HL-60 (cell line): Measurements from ENCODE around the gene TSSK3.
A peak's percentile ranks its signal among the peaks of the same experiment; 100 is the strongest.

Experiments used
- CTCF ChIP-seq: IDR thresholded peaks from one replicate; pipeline ENCODE4 v1.5.1; 2011; ENCODE audit warnings: low read length, control low read depth, inconsistent platforms; ENCODE audit not compliant: insufficient read depth
- GABPA ChIP-seq: IDR thresholded peaks from 2 replicates; pipeline ENCODE4 v1.6.1; 2012; ENCODE audit warnings: low read depth
- POLR2AphosphoS5 ChIP-seq: IDR thresholded peaks from 2 replicates; pipeline ENCODE4 v1.6.1; 2012; ENCODE audit warnings: low read depth
- REST ChIP-seq: IDR thresholded peaks from 2 replicates; pipeline ENCODE4 v1.6.1; 2012; ENCODE audit warnings: low read depth; ENCODE audit not compliant: insufficient replicate concordance
- SPI1 ChIP-seq: IDR thresholded peaks from 2 replicates; pipeline ENCODE4 v1.6.1; 2012; ENCODE audit warnings: low read depth, mild to moderate bottlenecking, borderline replicate concordance

- TF ChIP-seq CTCF: no peak
- no peak for TF ChIP-seq REST
- TF ChIP-seq POLR2AphosphoS5: peak; percentile 71
- TF ChIP-seq SPI1: no peak
- no peak for TF ChIP-seq GABPA
These were observed 32.0 kb downstream of the TSSK3 start, which contains the start of gene BSDC1 for GRCh38 chr1:32394141-32394889.
